Astrocyte (in vitro differentiated cells and primary cell): ENCODE results near the gene SLC4A8. TPM values are rescaled to one million over a fixed set of nuclear protein-coding genes. Genes with fewer than 3 reads are reported as not detected.

Experiments
- total RNA-seq: library from RNA; stranded (reverse); gene quantifications from 2 replicates; pipeline ENCODE4 v1.2.1, GENCODE V29; 2021

Gene SLC4A8
- total RNA-seq, 1 donor from 2014 or later: 5.1 TPM

Other genes with a start within 250 kb of the SLC4A8 start
- 3.6 and 3.7 TPM in 2 replicates for gene POU6F1, start 206.8 kb upstream of the SLC4A8 start, total RNA-seq
- 87.7 and 92.8 TPM in 2 replicates for gene DAZAP2, start 186.0 kb upstream of the SLC4A8 start, total RNA-seq
- gene SMAGP, start 154.4 kb upstream of the SLC4A8 start, total RNA-seq: 1.3 and 3.6 TPM in 2 replicates
- gene BIN2, start 100.7 kb upstream of the SLC4A8 start, total RNA-seq: not detected in 2 replicates
- gene CELA1, start 78.2 kb upstream of the SLC4A8 start, total RNA-seq: not detected in 2 replicates
- gene GALNT6, start 33.4 kb upstream of the SLC4A8 start, total RNA-seq: 9.9 and 13.8 TPM in 2 replicates
- gene SCN8A, start 166.4 kb downstream of the SLC4A8 start, total RNA-seq: 6.5 and 6.9 TPM in 2 replicates